RPMI8226 (cell line): ENCODE results near the gene RAB31.
"Not testable (repeated sequence)": the region's sequence is repeated elsewhere in the genome, so short reads cannot be mapped to it uniquely, and the experiment has no call there.

ENCODE experiments used
- DNase-seq: peaks from one replicate; pipeline ENCODE4 v3.0.0-alpha.2; 2015

Gene RAB31

GRCh38 chr18:9848170-9848879, 140.2 kb downstream of the RAB31 start:
- no peak for DNase-seq

GRCh38 chr18:9849407-9850283, 141.5 kb downstream of the RAB31 start:
- no peak for DNase-seq

GRCh38 chr18:9850309-9850708, 142.2 kb downstream of the RAB31 start:
- no peak for DNase-seq

DNA sequence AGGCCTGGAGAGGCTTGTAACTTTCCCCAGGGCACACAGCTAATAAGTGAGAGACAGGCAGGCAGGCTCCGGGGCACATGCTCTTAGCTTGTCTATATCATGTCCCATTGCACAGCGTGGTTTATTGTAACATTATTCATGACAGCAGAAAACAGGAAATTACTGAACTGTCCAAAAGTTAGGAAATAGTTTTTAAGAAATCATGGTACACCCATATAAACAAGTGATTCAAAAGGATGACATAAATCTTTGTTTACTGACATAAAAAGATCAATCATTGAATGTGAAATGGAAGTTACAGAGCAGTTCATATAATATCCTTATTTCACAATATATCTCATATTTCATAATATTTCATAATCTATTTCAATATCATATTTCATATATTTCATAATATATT, 143.4 kb downstream of the RAB31 start:
- no peak for DNase-seq

- no peak for DNase-seq
Observed at GRCh38 chr18:9852266-9853081, 144.4 kb downstream of the RAB31 start.

- no peak for DNase-seq
Observed at GRCh38 chr18:9854801-9855676, 146.9 kb downstream of the RAB31 start.

GRCh38 chr18:9855681-9856080, 147.6 kb downstream of the RAB31 start:
- DNase-seq: no peak

DNA sequence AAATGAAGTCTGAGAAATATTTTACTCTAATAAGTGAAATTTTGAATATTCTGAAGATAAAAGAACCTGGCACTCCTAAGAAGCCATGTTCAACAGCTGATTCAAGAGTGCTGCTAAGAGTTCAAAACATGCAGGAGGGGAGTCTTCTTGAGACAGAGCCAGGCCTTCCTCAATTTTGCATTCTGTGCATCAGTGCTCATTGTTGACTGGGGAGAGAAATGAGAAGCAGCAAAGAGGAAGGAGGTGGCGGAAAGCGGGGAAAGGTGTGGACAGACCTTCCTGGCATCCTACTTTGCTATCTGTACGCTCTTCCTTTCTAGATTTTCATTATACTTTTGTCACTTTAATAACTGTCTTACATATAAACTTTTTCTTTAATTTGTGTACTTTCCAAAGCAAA, 148.0 kb downstream of the RAB31 start:
- no peak for DNase-seq

- not testable (repeated sequence) for DNase-seq
Observed at GRCh38 chr18:9857479-9857998, 149.4 kb downstream of the RAB31 start.

DNA sequence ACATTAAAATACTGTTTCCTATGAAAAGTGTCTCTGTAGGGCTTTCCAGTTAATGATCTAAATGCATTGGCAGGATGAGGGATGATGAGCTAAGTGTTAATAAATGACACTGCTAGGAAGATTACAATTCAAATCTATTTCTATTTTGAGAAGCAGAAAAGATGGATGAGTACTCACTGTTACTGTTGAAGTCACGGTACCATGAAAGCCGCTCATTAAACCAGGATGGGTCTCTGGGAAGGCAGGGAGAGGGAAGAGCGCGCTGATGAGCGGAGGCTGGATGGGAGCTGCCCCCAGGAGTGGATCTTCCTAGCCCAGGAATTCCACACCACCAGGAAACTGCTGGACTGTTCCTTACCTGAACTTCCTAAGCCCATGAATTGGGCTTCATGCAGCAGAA, 150.5 kb downstream of the RAB31 start:
- no peak for DNase-seq

GRCh38 chr18:9859232-9859631, 151.1 kb downstream of the RAB31 start:
- DNase-seq: no peak

DNA sequence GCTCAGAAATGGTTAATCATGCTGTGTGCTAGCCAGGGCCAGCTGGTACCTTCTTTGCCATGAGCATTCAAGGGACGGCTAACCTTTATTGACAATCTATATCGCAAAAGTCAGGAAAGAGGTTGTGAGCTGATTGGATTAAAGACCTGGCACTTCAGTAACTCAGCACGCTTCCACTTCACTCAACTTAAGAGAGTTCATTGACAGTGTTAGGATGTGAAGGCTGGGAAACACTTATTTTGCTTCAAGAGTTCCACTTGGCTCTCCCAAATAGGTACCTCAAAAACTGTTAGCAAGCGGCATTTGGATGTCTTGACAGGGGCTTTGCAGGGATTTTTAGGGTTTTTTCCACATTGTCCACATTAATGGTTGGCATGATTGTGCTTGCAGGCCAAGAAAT, 152.6 kb downstream of the RAB31 start:
- no peak for DNase-seq

DNA sequence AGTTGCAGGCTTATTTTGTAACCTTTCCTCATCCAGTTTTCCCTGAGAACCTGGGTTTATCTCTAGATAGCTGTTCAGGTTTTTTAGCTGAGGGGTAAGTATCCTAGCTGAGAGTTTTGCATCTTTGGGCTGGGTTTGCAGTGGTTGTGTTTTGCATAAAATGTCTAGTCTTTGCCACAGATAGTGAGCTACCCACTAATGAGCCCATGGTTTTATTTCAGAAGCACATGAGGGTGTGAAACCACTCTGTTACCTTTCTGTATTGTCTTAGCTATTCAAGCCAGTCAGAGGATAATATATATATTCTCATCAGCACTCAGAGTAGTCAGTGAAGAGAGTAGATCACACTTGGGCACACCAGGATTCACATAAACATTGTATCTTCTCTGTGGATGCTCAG, 153.1 kb downstream of the RAB31 start:
- DNase-seq: no peak

DNA sequence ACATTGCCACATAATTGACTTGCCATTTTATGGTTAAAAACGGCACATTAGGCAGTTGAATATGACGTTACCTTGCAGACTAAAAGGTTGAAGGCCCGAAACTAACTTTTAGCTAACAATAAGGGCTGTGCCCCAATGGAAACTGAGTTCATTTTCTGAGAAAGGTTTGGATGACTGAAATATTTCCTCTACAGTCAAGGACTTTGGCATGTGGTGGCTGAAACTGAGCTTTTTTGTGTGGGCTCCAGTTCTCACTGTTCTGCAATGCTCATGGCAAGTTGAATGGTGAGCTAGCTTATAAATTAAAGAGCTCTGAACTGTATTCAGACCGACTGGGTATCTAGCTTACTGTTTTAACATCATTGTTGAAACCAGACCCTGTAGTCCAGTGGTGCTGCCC, 153.8 kb downstream of the RAB31 start:
- DNase-seq: no peak

GRCh38 chr18:9862686-9863085, 154.6 kb downstream of the RAB31 start:
- no peak for DNase-seq

DNA sequence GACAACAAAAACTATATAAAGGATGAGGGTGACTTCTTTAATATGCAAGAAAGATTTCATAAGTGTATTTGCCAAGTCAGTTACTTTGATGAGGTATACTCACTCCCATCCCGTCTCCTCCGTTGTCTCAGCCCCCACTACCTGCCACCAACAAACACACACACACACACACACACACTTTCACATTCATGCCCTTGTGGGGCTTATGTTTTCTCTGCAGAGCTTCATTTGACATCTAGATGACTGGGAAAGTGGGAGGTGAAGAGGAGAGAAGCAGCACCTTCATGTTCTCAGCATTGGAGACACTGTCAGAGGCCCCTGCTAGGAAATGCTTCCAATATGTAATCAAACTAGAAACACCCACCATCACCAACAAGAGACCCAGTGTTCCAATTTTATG, 155.2 kb downstream of the RAB31 start:
- no peak for DNase-seq

DNA sequence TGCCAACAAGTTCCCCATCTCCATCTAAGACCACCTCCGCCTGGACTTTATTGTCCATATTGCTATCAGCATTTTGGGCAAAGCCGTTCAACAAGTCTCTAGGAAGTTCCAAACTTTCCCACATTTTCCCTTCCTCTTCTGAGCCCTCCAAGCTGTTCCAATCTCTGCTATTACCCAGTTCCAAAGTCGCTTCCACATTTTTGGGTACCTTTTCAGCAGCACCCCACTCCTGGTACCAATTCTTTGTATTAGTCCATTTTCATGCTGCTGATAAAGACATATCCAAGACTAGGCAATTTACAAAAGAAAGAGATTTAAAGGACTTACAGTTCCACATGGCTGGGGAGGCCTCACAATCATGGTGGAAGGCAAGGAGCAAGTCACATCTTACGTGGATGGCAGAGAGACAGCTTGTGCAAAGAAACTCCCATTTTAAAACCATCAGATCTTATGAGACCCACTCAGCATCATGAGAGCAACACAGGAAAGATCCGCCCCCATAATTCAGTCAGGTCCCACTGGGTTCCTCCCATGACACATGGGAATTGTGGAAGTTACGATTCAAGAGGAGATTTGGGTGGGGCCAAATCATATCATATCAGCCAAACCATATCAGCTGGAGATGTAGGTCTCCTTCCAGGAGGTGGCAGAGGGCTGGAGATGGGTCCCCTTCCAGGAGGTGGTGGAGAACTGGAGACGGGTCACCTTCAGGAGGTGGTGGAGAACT, 157.8 kb downstream of the RAB31 start:
- no peak for DNase-seq

DNA sequence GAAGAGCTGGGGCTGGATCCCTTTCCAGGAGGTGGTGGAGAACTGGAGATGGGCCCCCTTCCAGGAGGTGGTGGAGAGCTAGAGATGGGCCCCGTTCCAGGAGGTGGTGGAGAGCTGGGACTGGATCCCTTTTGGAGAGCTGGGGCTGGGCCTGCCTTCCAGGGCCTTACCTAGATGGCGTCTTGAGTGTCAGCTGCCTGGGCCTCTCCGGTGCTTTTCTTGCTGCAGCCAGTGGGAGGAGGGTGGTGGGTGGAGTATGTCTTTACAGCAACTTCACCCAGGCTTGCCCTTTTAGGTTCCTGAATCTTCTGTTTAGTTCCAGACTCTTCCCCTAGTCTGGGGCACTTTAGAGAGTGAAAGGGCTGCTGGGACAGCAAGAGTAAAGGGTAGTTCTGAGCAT, 158.5 kb downstream of the RAB31 start:
- DNase-seq: no peak

DNA sequence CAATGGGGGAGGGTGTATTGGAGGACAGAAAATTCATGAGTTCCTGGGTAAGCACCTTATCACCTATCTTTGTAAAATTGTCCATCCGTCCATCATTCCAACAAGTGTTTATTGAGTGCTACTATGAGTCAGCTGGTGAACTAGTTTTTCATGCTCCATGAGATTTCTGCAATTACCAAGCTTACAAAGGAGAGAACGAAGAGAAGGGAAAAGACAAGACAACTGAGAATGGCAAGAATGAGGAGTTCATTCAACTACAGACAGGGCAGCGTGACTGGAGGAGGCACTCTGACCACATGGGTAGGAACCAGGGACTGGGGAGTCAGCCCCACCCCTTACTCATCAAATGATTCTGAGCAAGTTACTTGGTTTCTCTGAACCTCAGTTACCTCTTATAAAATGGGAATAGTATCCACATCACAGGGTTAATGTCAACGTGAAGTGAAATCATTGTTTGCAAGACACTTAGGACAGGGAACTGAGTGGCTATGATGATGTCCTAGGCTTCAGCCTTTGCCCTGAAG, 159.0 kb downstream of the RAB31 start:
- no peak for DNase-seq

- no peak for DNase-seq
Observed at GRCh38 chr18:9868857-9869714, 161.0 kb downstream of the RAB31 start.
